Stomach (tissue), 4 donors: ENCODE data around the gene RNF128.

Experiments used
- CTCF ChIP-seq, 7 experiments: fragments of 450-650 bp in 4 of 7; fragments of 200-600 bp in 3 of 7; sonication (generic) in 3 of 7; IDR thresholded peaks; one replicate each; pipeline ENCODE4 v1.5.1; 2016 to 2019; ENCODE audit warnings: antibody characterized with exemption in 7 of 7, control low read depth in 2 of 7, mild to moderate bottlenecking in 1 of 7
- POLR2A ChIP-seq, 4 donors: fragments of 450-650 bp; IDR thresholded peaks; one replicate each; pipeline ENCODE4 v1.6.1; 2016; ENCODE audit warnings: antibody characterized with exemption in 4 of 4, control low read depth in 2 of 4, mild to moderate bottlenecking in 1 of 4, moderate library complexity in 1 of 4
- POLR2AphosphoS5 ChIP-seq, 3 donors: sonication (generic); formaldehyde crosslinking; IDR thresholded peaks; one replicate each; pipeline ENCODE4 v1.6.1; 2016; ENCODE audit warnings: antibody characterized with exemption in 3 of 3

GRCh38 chrX:106731590-106731989 lies 5.1 kb downstream of the RNF128 start:
- TF ChIP-seq CTCF (IDR thresholded peaks at IDR 0.05) (no peak), POLR2A (IDR thresholded peaks at IDR 0.05) (no peak), POLR2AphosphoS5 (IDR thresholded peaks at IDR 0.05) (no peak)
